ENCODE data around the gene DNAAF9.

DNAAF9 gene

DNA sequence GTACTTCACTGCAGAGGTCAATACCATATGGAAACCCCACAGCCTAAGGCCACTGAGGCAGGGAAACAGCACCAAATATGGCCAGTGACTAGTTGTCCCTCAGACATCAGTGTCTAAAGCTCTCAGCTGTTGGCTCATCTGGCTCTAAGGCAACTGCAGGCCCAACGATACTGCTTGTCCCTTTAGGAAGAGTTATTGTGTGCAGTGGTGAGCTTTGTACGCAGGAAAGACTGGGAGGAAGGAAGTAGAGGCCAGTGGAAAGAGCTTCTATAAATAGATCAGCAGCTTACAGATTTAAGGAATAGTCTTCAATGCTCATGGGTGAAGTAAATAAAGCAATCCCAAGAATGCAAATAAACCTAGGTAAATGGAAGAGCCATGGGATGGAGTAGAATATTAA lies 29.3 kb downstream of the DNAAF9 start:
- in situ Hi-C loops (cut with MboI; ENCODE audit: low sequenced_read_pairs), result no loop called here

DNA sequence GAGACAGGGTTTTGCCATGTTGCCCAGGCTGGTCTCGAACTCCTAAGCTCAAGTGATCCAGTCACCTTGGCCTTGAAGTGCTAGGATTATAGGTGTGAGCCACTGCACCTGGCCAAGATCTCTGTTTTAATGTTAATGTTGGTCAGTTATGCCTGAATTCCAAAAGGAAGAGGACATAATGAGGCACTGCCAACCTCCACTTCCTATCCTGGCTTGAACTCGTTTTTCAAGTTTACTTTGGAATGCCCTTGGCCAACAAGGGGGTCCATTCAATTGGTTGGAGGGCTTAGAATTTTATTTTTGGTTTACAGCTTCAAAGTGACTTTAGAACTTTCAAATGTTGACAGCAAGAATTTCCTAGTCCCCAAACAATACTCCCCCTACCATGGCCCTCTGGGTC lies 29.8 kb downstream of the DNAAF9 start:
- in situ Hi-C loops (cut with MboI; ENCODE audit: low sequenced_read_pairs), result no loop called here

DNA sequence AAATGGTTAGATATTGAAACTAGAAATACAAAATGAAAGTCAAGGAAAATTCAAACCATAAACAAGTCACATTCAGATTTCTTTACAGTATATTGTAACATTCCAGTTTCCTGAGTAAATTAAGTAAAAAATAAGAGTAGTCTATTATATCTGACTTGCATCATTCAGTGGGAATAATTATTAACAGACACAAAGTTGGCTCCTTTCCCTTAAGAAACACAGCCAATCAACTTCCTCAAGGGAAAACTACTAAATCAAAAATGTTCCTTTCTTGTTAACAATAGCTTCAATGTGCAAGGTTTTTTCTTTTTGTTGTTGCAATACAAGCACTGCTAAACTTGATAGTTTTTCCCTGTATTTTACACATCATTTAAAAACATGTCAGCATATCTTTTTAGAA lies 33.2 kb downstream of the DNAAF9 start:
- in situ Hi-C loops (cut with MboI; ENCODE audit: low sequenced_read_pairs), result no loop called here

DNA sequence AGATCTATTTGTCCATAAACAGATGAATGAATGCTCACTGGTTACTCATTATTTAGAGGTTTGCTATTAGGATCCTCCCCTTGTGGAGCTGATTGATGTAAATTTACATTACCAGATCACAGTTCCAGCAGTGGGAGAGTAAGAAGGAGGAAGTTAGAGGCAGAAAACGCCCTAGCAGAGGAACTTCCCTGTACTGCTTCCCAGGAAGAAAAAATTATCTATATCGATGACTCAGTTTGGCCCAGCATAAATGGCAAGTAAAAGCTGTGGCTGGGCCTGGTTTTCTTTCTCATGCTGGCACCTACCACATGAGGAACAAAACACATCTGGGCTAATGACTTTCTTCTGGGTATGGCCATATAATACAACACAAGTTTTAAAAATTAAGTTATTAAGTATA lies 35.7 kb downstream of the DNAAF9 start:
- in situ Hi-C loops (cut with MboI; ENCODE audit: low sequenced_read_pairs), result no loop called here

DNA sequence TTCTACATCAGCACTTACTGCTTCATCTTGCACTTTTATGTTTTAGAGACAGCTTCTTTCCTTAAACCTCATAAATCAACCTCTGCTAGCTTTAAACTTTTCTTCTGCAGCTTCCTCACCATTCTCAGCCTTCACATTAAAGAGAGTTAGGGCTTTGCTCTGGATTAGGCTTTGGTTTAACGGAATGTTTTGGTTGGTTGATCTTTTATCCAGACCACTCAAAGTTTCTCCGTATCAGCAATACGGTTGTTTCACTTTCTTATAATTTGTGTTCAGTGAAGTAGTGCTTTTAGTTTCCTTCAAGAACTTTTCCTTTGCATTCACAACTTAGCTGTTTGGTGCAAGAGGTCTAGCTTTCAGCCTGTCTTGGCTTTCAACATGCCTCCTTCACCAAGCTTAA lies 40.4 kb downstream of the DNAAF9 start:
- in situ Hi-C loops (cut with MboI; ENCODE audit: low sequenced_read_pairs), result no loop called here

DNA sequence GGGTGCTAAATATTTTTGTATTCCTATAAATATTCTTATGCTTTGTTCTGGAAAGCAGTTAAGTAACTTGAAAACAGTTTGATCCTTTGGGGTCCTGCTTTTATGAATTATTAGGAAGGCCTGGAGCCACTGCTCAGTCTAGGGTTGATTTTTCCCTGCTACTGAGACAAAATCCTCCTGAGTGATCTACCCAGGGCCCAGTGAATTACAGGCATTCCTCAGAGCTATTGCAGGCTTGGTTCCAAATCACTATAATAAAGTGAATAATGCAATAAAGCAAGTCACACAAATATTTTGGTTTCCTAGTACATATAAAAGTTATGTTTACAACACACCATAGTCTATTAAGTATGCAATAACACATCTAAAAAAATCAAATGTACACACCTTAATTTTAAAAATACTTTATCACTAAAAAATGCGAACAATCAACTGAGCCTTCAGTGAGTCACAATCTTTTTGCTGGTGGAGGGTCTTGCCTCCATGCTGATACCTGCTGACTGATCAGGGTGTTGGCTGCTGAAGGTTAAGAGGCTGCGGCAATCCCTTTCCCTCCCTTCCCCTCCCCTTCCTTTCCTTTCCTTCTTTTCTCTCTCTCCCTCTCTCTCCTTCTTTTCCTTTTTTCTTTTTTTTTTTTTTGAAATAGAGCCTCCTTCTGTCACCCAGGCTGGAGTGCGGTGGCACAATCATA lies 43.0 kb downstream of the DNAAF9 start:
- in situ Hi-C loops (cut with MboI; ENCODE audit: low sequenced_read_pairs), result no loop called here

DNA sequence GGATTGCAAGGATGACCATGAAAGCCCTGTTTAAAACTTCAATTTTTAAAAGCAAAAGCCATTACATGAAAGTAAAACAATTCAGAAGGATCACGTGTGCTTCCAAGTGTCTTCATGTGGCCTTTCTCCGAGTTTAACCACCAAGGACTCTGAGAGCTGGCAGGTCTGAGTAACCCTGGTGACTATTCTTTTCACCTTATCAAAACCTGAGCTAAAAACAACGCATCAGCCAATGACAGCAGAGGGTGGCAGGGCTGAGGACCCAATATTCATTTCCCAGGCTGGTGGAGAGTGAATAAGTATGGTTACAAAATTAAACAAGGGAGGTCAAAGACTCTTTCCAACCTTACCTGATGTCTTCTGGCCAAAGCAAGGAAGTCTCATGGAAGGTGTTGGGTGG lies 46.7 kb downstream of the DNAAF9 start:
- in situ Hi-C loops (cut with MboI; ENCODE audit: low sequenced_read_pairs), result no loop called here

DNA sequence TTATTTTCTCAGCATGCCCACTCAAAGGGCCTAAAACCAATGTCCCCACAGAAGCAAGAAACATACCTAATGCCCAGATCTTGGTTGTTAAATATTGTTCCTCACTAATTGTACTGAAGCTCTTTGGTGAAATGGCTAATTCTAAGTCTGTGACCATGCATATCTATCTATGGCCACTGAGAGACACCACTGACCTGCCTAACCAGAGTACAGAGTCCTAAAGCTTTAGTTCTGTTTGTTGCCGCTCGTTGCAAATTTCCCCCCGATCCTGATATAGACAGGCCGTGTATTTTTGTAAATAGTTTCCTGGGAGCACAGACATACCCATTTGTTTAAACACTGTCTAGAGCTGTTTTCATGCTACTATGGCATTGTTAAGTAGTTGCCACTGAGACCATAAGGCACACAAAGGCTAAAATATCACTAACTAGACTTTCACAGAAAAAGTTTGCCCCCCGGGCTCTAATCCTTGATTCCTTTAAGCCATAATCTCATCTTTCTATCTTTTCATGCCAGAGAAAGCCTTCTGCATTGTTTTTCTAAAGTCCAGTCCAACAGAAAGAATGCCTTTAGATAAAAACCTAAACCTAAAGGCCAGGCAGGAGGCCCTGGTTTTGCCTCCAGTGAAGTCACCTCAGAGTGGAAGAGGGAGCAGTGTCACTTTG lies 48.7 kb downstream of the DNAAF9 start:
- in situ Hi-C loops (cut with MboI; ENCODE audit: low sequenced_read_pairs), result no loop called here
